Endothelial cell of umbilical vein (primary cell): Measurements from ENCODE around the gene OSBPL6. TPM values are rescaled to one million over a fixed set of nuclear protein-coding genes. Genes with fewer than 3 reads are reported as not detected.

ENCODE experiments used
- BruUV-seq: library from RNA; stranded (reverse); fragments of 400-500 nt; replicated peaks from 2 replicates; lab custom pipeline; 2021; lab: Mats Ljungman, UMichigan
- CTCF ChIA-PET: fragments of 300-600, 350-600 bp; sonication (Branson Sonifier 250); formaldehyde crosslinking; loops from one replicate; lab custom pipeline; 2021; ENCODE audit warnings: antibody characterized with exemption, inconsistent platforms; lab: Charles Lee
- POLR2A ChIA-PET: fragments of 300-600, 350-600 bp; sonication (Branson Sonifier 250); formaldehyde crosslinking; loops from one replicate; lab custom pipeline; 2021; ENCODE audit warnings: antibody characterized with exemption, inconsistent platforms; lab: Charles Lee
- DNase-seq: peaks from one replicate; pipeline ENCODE4 v3.0.0-alpha.2; 2011; ENCODE audit warnings: low read depth, low spot score
- FAIRE-seq: peaks from 2 replicates; lab custom pipeline; 2011; peaks lifted over from hg19 to GRCh38; lab: Jason Lieb, UNC
- H2AFZ ChIP-seq: 2 replicates; pipeline ENCODE4 v1.6.0; 2012; ENCODE audit warnings: low read depth, low read length, control low read depth, inconsistent platforms
- H3K27ac ChIP-seq: 2 replicates; pipeline ENCODE4 v1.5.1; 2011; ENCODE audit warnings: low read depth, mild to moderate bottlenecking, control low read depth, low read length, moderate library complexity; ENCODE audit not compliant: insufficient read depth
- H3K27me3 ChIP-seq, 2 experiments: 2 replicates each; pipeline versions ENCODE4 v1.6.0 to v1.6.1; 2011; ENCODE audit warnings: low read length in 2 of 2, mixed read lengths in 1 of 2; ENCODE audit not compliant: control insufficient read depth in 2 of 2, insufficient read depth in 2 of 2
- H3K36me3 ChIP-seq, 2 experiments: 2 replicates in 1 of 2; 3 replicates in 1 of 2; pipeline ENCODE4 v1.5.1; 2011; ENCODE audit warnings: low read length in 2 of 2, mild to moderate bottlenecking in 1 of 2, moderate library complexity in 1 of 2; ENCODE audit not compliant: control insufficient read depth in 2 of 2, insufficient read depth in 2 of 2; ENCODE audit errors: extremely low read depth in 1 of 2
- H3K4me1 ChIP-seq: 3 replicates; pipeline ENCODE4 v1.5.1; 2011; ENCODE audit warnings: mild to moderate bottlenecking, low read length; ENCODE audit not compliant: control insufficient read depth, insufficient read depth; ENCODE audit errors: extremely low read depth
- H3K4me2 ChIP-seq: 2 replicates; pipeline ENCODE4 v1.6.1; 2011; ENCODE audit warnings: low read length, control low read depth, mixed read lengths; ENCODE audit not compliant: insufficient read depth
- H3K4me3 ChIP-seq, 3 experiments: fragments of 200-600 bp in 1 of 3; sonication (generic), shearing (Covaris generic) in 1 of 3; replicated peaks in 1 of 3; 2 replicates each; pipeline ENCODE4 v1.5.1; 2011 to 2016; ENCODE audit warnings: control low read depth in 3 of 3, low read length in 3 of 3, mild to moderate bottlenecking in 2 of 3, inconsistent platforms in 1 of 3, low read depth in 1 of 3, moderate library complexity in 1 of 3; ENCODE audit not compliant: insufficient read depth in 1 of 3
- H3K79me2 ChIP-seq: 2 replicates; pipeline ENCODE4 v1.6.0; 2012; ENCODE audit warnings: low read length, inconsistent platforms; ENCODE audit not compliant: control insufficient read depth, insufficient read depth
- H3K9ac ChIP-seq: replicated peaks from 2 replicates; pipeline ENCODE3; 2011; ENCODE audit warnings: low read length, control low read depth; ENCODE audit not compliant: insufficient read depth; ENCODE audit errors: extremely low read depth
- H3K9me1 ChIP-seq: replicated peaks from 3 replicates; pipeline ENCODE4 v1.6.0; 2011; ENCODE audit warnings: mild to moderate bottlenecking, low read length; ENCODE audit not compliant: control insufficient read depth, insufficient read depth; ENCODE audit errors: extremely low read depth
- H3K9me3 ChIP-seq: replicated peaks from 2 replicates; pipeline ENCODE4 v1.5.1; 2012; ENCODE audit warnings: low read length, inconsistent platforms; ENCODE audit not compliant: control insufficient read depth, insufficient read depth
- H4K20me1 ChIP-seq: replicated peaks from 2 replicates; pipeline ENCODE3; 2011; ENCODE audit warnings: mild to moderate bottlenecking, low read length; ENCODE audit not compliant: control insufficient read depth, insufficient read depth; ENCODE audit errors: extremely low read depth
- CTCF ChIP-seq, 2 donors: IDR thresholded peaks; 1 replicate in 1 of 2; 2 replicates in 1 of 2; pipeline ENCODE4 v1.5.1; 2011; ENCODE audit warnings: low read length in 2 of 2, mild to moderate bottlenecking in 2 of 2, moderate library complexity in 2 of 2, control low read depth in 1 of 2, inconsistent platforms in 1 of 2, low read depth in 1 of 2; ENCODE audit not compliant: insufficient read depth in 1 of 2; ENCODE audit errors: extremely low read depth in 1 of 2
- EZH2 ChIP-seq: IDR thresholded peaks from 2 replicates; pipeline ENCODE4 v1.6.1; 2012; ENCODE audit warnings: borderline replicate concordance, low read depth, mild to moderate bottlenecking, moderate library complexity, low read length, inconsistent platforms; ENCODE audit not compliant: severe bottlenecking
- FOS ChIP-seq: IDR thresholded peaks from 2 replicates; pipeline ENCODE4 v1.6.1; 2011; ENCODE audit warnings: mild to moderate bottlenecking, low read length, moderate library complexity, borderline replicate concordance; ENCODE audit not compliant: insufficient read depth
- GATA2 ChIP-seq: IDR thresholded peaks from 2 replicates; pipeline ENCODE4 v1.7.0; 2011; ENCODE audit warnings: low read depth, mild to moderate bottlenecking, moderate library complexity, mixed read lengths, low read length; ENCODE audit not compliant: insufficient read length, insufficient read depth
- JUN ChIP-seq: IDR thresholded peaks from 2 replicates; pipeline ENCODE4 v1.6.1; 2011; ENCODE audit warnings: borderline replicate concordance, low read depth; ENCODE audit not compliant: insufficient read length, insufficient read depth
- MAX ChIP-seq: IDR thresholded peaks from 2 replicates; pipeline ENCODE4 v1.6.1; 2011; ENCODE audit not compliant: insufficient read depth, insufficient read length
- MYC ChIP-seq: IDR thresholded peaks from one replicate; pipeline ENCODE4 v1.6.1; 2011; ENCODE audit warnings: mild to moderate bottlenecking, low read depth, low read length
- POLR2A ChIP-seq: IDR thresholded peaks from 2 replicates; pipeline ENCODE4 v1.6.1; 2012; ENCODE audit warnings: low read depth, mild to moderate bottlenecking, control low read depth, low read length
- POLR2AphosphoS5 ChIP-seq: IDR thresholded peaks from 2 replicates; pipeline ENCODE4 v1.6.1; 2012; ENCODE audit warnings: low read depth, mild to moderate bottlenecking, control low read depth, low read length, moderate library complexity; ENCODE audit not compliant: insufficient read depth
- dilution Hi-C: fragments of 300-500 bp; cut with MboI; formaldehyde crosslinking; loops from one replicate; pipeline ENCODE4 v1.15.0; 2019; ENCODE audit warnings: low sequenced_read_pairs; ENCODE audit not compliant: extremely low pct_ligation_motif_present
- intact Hi-C: fragments of 100-400 bp; cut with micrococcal nuclease; formaldehyde crosslinking; loops from one replicate; pipeline ENCODE4 v1.10.0; 2022
- polyA plus RNA-seq, 4 experiments: library from polyadenylated mRNA; depleted of rRNA in 3 of 4; stranded (reverse) in 3 of 4; unstranded in 1 of 4; fragments of >200 nt; gene quantifications; 2 replicates each; pipeline versions ENCODE4 v1.2.1 to v1.2.3, GENCODE V29; 2011 to 2012; ENCODE audit warnings: missing spikeins in 1 of 4
- total RNA-seq: library from RNA; stranded (reverse); gene quantifications from 2 replicates; pipeline ENCODE4 v1.2.3, GENCODE V29; 2021

Gene OSBPL6
- total and polyA plus RNA-seq, 2 donors (not counting 3 experiments of a cell fraction or from before 2014, with no cell fraction given): 1.5 to 2.3 TPM

GRCh38 chr2:178344121-178344520 is 149.8 kb downstream of the OSBPL6 start:
- H3K4me3 ChIP-seq: no peak overlapping the region
- FAIRE-seq (no peak), DNase-seq (no peak)
- H3K4me2 ChIP-seq: no peak overlapping the region
- CTCF ChIA-PET: interaction anchor here (0.6 kb wide), 1 partner anchor 63 kb away, joined by 3 read pairs; no protein-coding TSS in a partner anchor
- H3K9ac ChIP-seq: no peak overlapping the region
- no peaks in the 10 kb centered on the region for H4K20me1 ChIP-seq
- no peaks in the 10 kb centered on the region for H3K9me3 ChIP-seq
- H3K4me1 ChIP-seq: no peaks in the 10 kb centered on the region
- no TSS peak for BruUV-seq
- intact Hi-C loops (no loop called here), dilution Hi-C loops (no loop called here)
- no peaks in the 10 kb centered on the region for H3K9me1 ChIP-seq
- H3K27me3 ChIP-seq: no peaks in the 10 kb centered on the region
- no peak overlapping the region for H2AFZ ChIP-seq
- no peak overlapping the region for H3K27ac ChIP-seq
- H3K79me2 ChIP-seq: no peaks in the 10 kb centered on the region
- TF ChIP-seq EZH2 (no peak), GATA2 (no peak), POLR2AphosphoS5 (no peak), FOS (no peak), CTCF (IDR thresholded peaks at IDR 0.05; ENCODE audit: extremely low read depth in 1 of 2, insufficient read depth in 1 of 2, low read depth in 1 of 2, low read length in 2 of 2) (no peak), MYC (no peak), POLR2A (no peak), JUN (no peak), MAX (no peak)
- POLR2A ChIA-PET: no interaction called here
- no peaks in the 10 kb centered on the region for H3K36me3 ChIP-seq
